ENCODE results near the gene PINK1. TPM values are rescaled to one million over a fixed set of nuclear protein-coding genes. Genes with fewer than 3 reads are reported as not detected.
A peak's percentile ranks its signal among the peaks of the same experiment; 100 is the strongest.

PINK1 gene
- total RNA-seq, 1 donor from 2014 or later, result 57.2 TPM

DNA sequence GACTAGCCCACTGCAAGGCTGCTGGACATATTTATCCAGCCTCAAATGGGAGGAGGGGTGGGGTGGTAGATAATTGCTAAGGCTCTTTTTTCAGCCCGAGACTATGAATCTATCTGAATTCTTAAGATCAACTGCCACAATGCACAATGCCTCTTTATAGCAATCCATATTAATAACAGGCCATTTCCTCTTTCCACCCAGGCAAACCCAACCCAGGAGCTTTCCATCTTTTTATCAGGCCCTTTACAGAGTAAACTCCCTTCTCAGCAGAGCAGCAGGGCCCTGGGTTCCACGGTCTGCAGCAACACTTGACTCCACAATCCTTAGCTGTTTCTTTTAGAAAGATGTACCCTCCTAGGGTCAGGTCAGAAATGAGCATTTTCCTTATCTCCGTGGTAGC is 27.1 kb downstream of the PINK1 start:
- peak overlapping the region; percentile 89 for H3K27ac ChIP-seq
- TF ChIP-seq, protein P1, sequence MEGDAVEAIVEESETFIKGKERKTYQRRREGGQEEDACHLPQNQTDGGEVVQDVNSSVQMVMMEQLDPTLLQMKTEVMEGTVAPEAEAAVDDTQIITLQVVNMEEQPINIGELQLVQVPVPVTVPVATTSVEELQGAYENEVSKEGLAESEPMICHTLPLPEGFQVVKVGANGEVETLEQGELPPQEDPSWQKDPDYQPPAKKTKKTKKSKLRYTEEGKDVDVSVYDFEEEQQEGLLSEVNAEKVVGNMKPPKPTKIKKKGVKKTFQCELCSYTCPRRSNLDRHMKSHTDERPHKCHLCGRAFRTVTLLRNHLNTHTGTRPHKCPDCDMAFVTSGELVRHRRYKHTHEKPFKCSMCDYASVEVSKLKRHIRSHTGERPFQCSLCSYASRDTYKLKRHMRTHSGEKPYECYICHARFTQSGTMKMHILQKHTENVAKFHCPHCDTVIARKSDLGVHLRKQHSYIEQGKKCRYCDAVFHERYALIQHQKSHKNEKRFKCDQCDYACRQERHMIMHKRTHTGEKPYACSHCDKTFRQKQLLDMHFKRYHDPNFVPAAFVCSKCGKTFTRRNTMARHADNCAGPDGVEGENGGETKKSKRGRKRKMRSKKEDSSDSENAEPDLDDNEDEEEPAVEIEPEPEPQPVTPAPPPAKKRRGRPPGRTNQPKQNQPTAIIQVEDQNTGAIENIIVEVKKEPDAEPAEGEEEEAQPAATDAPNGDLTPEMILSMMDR (IDR thresholded peaks at IDR 0.05), result no peak
- ATAC-seq (no peak), DNase-seq (no peak)
- H3K27me3 ChIP-seq (ENCODE audit: low read depth), result no peaks in the 10 kb centered on the region
- peak overlapping the region; percentile 99 for H3K4me3 ChIP-seq
- H3K9me3 ChIP-seq, result no peaks in the 10 kb centered on the region
- peaks cover 19% of the 10 kb centered on the region for H3K4me1 ChIP-seq
- H3K36me3 ChIP-seq, result peaks cover 37% of the 10 kb centered on the region
- intact Hi-C loops (cut with DNase I), result no loop called here

DNA sequence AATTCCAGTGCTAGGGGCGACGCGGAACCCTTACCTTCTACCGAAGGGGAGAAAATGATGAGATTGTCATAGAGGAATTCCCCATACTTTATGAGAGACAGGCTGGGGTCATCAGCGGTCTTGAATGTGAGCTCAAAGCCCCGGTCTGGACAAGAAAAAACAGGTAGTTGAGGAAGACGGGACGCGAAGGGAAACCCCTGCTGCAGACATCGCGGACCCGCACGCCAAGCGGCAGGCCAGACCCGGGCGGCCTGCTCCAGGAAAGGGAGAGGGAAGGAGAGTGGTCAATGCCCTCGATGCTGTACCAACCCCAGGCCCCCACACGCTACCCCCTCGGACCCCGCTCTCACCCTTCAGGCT is 27.6 kb downstream of the PINK1 start:
- no peak for DNase-seq
- peak in 1 of 2 donors; percentile 3 for ATAC-seq
- H3K36me3 ChIP-seq, result peaks cover 32% of the 10 kb centered on the region
- peak overlapping the region; percentile 89 for H3K27ac ChIP-seq
- H3K9me3 ChIP-seq, result no peaks in the 10 kb centered on the region
- intact Hi-C loops (cut with DNase I), result no loop called here
- H3K27me3 ChIP-seq (ENCODE audit: low read depth), result no peaks in the 10 kb centered on the region
- TF ChIP-seq, protein P1 (IDR thresholded peaks at IDR 0.05), result no peak
- H3K4me3 ChIP-seq, result peak overlapping the region; percentile 99
- H3K4me1 ChIP-seq, result peaks cover 19% of the 10 kb centered on the region

DNA sequence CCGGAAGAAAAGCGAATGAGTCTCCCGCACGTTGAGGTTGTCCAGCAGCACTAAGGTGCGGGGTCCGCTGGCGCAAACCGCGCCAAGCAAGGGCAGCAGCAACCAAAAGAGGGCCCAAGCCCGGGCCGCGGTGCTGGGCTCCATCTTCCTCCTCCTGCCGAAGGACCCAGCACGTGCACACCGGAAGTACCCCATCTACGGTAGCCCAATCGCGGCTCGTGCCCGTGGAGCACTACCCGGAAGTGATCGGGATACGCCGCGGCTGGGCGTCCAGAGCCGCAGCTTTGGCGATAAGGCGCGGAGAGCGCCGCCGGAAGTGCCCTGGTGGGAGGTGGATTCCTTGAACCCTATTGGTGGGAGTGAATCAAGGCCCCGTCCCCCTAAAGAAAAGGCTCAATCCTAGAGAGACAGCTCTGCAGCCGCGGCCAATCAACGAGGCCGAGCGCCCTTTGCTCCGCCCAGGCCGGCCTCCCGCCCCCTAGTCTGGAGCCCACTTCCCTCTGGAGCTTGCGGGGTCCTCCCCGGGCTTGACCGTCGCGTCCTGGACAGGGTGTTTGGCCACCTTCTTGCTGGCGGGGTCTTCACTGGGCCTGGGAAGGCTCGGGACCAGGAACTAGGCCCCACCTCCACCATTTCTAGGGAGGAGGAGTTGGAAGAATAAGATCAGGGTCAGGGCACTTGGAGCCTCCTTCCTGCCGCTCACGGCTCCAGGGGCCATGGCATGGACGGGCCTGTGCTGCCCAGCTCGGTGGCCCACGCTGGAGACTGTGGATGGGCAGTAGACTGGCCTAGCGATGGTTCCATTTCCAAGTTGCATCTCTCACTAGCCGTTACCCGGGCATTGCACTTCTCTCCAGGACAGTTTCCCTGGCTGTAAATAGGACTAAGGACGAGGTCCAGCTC is 28.2 kb downstream of the PINK1 start, which contains the start of gene DDOST:
Gene DDOST, minus strand, starts transcription at position 163 of the 903 bp plus-strand sequence. Its CDS starts 19 bp downstream, at position 144.
- peak within 1 kb of the TSS; percentile 89 for H3K27ac ChIP-seq

DNA sequence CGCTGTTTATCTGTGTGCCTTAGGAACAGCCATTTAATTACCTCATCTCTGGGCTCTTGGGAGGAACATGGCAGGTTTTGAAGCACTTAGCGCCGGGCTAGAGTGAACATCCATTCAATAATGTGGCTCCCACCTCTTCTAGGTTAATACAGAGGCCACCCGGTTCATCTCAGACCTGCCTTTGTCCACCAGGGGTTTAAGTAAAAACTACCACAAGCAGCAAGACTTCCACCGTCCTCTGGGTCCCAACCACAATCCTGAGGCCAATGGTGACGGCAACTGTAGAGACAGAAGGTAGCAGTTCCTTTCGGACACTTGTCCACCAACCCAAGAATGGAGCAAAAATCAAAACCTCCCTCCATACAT is 28.8 kb downstream of the PINK1 start:
- no peaks in the 10 kb centered on the region for H3K9me3 ChIP-seq
- peak overlapping the region; percentile 89 for H3K27ac ChIP-seq
- DNase-seq (no peak), ATAC-seq (no peak)
- TF ChIP-seq, protein P1 (IDR thresholded peaks at IDR 0.05), result no peak
- intact Hi-C loops (cut with DNase I), result no loop called here
- no peaks in the 10 kb centered on the region for H3K27me3 ChIP-seq (ENCODE audit: low read depth)
- peak overlapping the region; percentile 99 for H3K4me3 ChIP-seq
- H3K4me1 ChIP-seq, result peaks cover 19% of the 10 kb centered on the region
- H3K36me3 ChIP-seq, result peaks cover 20% of the 10 kb centered on the region

More for the DNA sequence above, 28.2 kb downstream of the PINK1 start, which contains the start of gene DDOST:
- Histone ChIP-seq H3K36me3 (peaks cover 26% of the 10 kb centered on the region), H3K4me1 (peaks cover 19% of the 10 kb centered on the region), H3K4me3 (peak within 1 kb of the TSS; percentile 99), H3K27me3 (ENCODE audit: low read depth) (no peaks in the 10 kb centered on the region), H3K9me3 (no peaks in the 10 kb centered on the region)
- ATAC-seq, result peak; percentile 98 to 99
- intact Hi-C loops (cut with DNase I), result no loop called here
- TF ChIP-seq, protein P1 (IDR thresholded peaks at IDR 0.05), result peak; percentile 59
- DNase-seq, result peak; percentile 97

DNA sequence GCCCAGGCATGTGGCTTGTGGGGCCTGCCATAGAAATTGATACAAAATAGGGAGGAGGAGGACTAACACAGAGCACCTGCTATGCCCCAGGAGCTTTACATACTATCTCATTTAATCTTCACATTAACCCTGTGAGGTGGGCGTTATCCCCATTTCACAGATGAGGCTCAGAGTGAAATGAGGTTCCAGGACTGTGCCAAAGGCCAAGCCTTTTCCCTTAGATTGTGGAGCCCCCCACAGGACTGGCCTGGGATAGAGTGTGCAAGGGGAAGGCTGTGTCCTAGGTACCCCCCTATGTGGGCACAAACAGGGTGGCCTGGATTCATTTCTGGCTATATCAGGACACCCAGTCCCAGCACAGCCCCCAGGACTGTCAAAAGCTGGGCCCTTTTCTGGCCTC is 30.1 kb downstream of the PINK1 start:
- Histone ChIP-seq H3K9me3 (no peaks in the 10 kb centered on the region), H3K36me3 (peaks cover 7% of the 10 kb centered on the region), H3K27me3 (ENCODE audit: low read depth) (no peaks in the 10 kb centered on the region), H3K4me3 (no peak overlapping the region), H3K27ac (no peak overlapping the region), H3K4me1 (peaks cover 19% of the 10 kb centered on the region)
- DNase-seq (no peak), ATAC-seq (no peak)
- TF ChIP-seq, protein P1 (IDR thresholded peaks at IDR 0.05), result no peak
- intact Hi-C loops (cut with DNase I), result no loop called here
